ENCODE data around the gene DCTN2.

- TF ChIP-seq MXI1 (conservative IDR thresholded peaks at IDR 0.05; ENCODE audit: poor library complexity, severe bottlenecking) (peak; percentile 46), CTCF (IDR thresholded peaks at IDR 0.05; ENCODE audit: poor library complexity, severe bottlenecking) (no peak), REST (IDR thresholded peaks at IDR 0.05; ENCODE audit: borderline replicate concordance) (no peak), EP300 (conservative IDR thresholded peaks at IDR 0.05; ENCODE audit: poor library complexity, severe bottlenecking) (no peak), EZH2 (IDR thresholded peaks at IDR 0.05; ENCODE audit: borderline replicate concordance, insufficient read depth, low read length, poor library complexity, severe bottlenecking) (no peak), POLR2AphosphoS5 (IDR thresholded peaks at IDR 0.05) (no peak), TAF1 (IDR thresholded peaks at IDR 0.05; ENCODE audit: low read depth) (no peak)
Measured at GRCh38 chr12:57524814-57525614, 22.0 kb downstream of the DCTN2 start.

Data from neural cell (in vitro differentiated cells).